ENCODE results near the gene SPINK5. TPM values are rescaled to one million over a fixed set of nuclear protein-coding genes. Genes with fewer than 3 reads are reported as not detected.

SPINK5 gene
- total RNA-seq, 4 donors from 2014 or later: 0.06 to 1.2 (median 0.45) TPM; not detected in 1

DNA sequence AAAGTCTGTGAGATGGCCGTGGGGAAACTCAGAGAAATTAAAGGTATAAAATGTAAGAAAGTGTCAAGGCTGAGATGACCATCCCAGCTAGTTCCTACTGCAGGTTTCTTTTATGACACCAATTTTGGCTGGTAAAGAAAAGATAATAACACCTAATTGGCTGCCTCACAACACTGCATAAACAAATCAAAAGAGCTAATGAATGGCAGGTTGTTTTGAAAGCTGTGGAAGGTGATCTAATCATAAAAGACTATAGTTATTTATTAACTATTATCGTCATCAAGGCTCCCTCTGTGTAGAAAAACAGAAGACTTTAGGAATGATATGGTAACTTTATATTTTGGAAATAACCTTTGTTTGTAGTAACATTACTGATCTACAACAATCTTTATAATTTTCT lies 3.5 kb upstream of the SPINK5 start:
- Histone ChIP-seq H3K4me1 (no peaks in the 10 kb centered on the region), H3K9me3 (peaks cover 0 to 12% (median 10%) of the 10 kb centered on the region in 4 donors), H3K27ac (replicated peaks in 1 of 4) (no peak overlapping the region), H3K4me3 (no peak overlapping the region), H3K36me3 (no peaks in the 10 kb centered on the region), H3K27me3 (no peaks in the 10 kb centered on the region)
- no peak for TF ChIP-seq EP300 (IDR thresholded peaks at IDR 0.05)
- TF ChIP-seq, protein P1, sequence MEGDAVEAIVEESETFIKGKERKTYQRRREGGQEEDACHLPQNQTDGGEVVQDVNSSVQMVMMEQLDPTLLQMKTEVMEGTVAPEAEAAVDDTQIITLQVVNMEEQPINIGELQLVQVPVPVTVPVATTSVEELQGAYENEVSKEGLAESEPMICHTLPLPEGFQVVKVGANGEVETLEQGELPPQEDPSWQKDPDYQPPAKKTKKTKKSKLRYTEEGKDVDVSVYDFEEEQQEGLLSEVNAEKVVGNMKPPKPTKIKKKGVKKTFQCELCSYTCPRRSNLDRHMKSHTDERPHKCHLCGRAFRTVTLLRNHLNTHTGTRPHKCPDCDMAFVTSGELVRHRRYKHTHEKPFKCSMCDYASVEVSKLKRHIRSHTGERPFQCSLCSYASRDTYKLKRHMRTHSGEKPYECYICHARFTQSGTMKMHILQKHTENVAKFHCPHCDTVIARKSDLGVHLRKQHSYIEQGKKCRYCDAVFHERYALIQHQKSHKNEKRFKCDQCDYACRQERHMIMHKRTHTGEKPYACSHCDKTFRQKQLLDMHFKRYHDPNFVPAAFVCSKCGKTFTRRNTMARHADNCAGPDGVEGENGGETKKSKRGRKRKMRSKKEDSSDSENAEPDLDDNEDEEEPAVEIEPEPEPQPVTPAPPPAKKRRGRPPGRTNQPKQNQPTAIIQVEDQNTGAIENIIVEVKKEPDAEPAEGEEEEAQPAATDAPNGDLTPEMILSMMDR (IDR thresholded peaks at IDR 0.05): no peak
- intact Hi-C loops (cut with DNase I): no loop called here
- WGBS: 50% methylated on average over 2 of the region's 2 CpGs
- DNase-seq (ENCODE audit: extremely low spot score): no peak

DNA sequence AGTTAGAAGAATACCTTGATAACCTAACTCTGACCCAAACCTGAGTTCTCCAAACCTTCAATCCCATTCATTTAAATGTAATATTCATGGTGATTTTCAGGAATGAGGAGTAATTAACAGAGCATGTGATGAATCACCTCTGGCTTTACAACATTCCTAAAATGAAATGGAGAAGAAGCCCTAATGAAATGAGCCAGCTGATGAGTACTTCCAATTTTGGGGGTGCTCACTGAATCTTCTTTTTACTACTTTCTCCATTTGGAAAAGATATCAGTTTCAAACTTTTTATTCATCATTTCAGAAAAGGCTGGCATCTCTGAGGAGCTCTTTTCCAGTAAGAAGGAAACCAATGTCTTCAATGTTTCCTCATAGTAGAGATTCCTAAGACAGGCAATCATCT lies 2.9 kb upstream of the SPINK5 start:
- H3K27me3 ChIP-seq: no peaks in the 10 kb centered on the region
- TF ChIP-seq, protein P1 (IDR thresholded peaks at IDR 0.05): no peak
- TF ChIP-seq EP300 (IDR thresholded peaks at IDR 0.05): no peak
- no peak for TF ChIP-seq POLR2A (IDR thresholded peaks at IDR 0.05; ENCODE audit: low read depth)
- no peak for TF ChIP-seq POLR2AphosphoS5 (IDR thresholded peaks at IDR 0.05)
- no peak for DNase-seq (ENCODE audit: extremely low spot score)
- no peaks in the 10 kb centered on the region for H3K36me3 ChIP-seq
- no peak overlapping the region for H3K4me3 ChIP-seq
- no peaks in the 10 kb centered on the region for H3K4me1 ChIP-seq
- H3K27ac ChIP-seq (replicated peaks in 1 of 4): no peak overlapping the region
- intact Hi-C loops (cut with DNase I): no loop called here
- H3K9me3 ChIP-seq: peaks cover 0 to 6% (median 4%) of the 10 kb centered on the region in 4 donors

DNA sequence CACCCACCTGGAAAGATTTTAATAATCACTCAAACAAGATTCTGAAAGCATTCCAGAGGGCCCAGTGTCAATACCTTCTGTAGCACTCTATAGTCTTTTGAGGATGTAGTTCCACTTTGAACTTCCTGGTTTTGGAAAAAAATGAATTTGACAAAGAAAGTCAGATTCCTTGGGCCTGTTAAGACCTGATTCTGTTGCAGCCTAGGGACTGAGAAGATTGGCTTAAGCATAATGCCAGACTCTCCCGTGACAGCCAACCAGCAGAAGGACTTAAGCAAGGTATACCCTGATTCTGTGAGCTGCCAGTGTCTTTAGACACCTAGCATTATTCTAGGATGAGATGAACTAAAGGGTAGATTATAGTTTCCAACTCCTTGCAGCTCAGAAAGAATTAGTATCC lies 6.8 kb downstream of the SPINK5 start:
- Histone ChIP-seq H3K9me3 (no peaks in the 10 kb centered on the region), H3K4me1 (no peaks in the 10 kb centered on the region), H3K27ac (replicated peaks in 1 of 4) (no peak overlapping the region), H3K36me3 (no peaks in the 10 kb centered on the region), H3K27me3 (no peaks in the 10 kb centered on the region), H3K4me3 (no peak overlapping the region)
- TF ChIP-seq, protein P1 (IDR thresholded peaks at IDR 0.05): no peak
- TF ChIP-seq EP300 (IDR thresholded peaks at IDR 0.05) (no peak), POLR2A (IDR thresholded peaks at IDR 0.05; ENCODE audit: low read depth) (no peak), POLR2AphosphoS5 (IDR thresholded peaks at IDR 0.05) (no peak)
- WGBS: 73% methylated on average over 1 of the region's 1 CpG
- intact Hi-C loops (cut with DNase I): no loop called here
- DNase-seq (ENCODE audit: extremely low spot score): no peak

DNA sequence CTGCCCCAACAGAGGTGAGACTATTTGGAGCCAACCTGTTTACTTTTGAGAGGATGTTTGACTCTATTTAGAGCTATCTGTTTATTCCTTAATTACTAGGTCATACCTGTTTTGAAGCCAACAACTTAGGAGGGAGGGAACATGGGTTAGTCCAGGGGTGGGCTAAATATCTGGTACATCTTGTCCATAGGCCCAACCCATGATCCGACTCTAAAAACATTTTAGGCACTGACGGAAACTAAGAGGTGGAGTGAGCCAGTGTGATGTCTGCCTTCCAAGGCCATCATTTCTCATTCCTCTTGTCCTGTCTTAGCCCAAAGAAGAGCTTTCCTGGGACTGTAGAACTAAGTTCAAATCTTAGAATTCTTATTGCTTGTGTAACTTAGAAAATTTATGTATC lies 8.4 kb downstream of the SPINK5 start:
- Histone ChIP-seq H3K4me3 (no peak overlapping the region), H3K36me3 (no peaks in the 10 kb centered on the region), H3K9me3 (no peaks in the 10 kb centered on the region), H3K4me1 (no peaks in the 10 kb centered on the region), H3K27me3 (no peaks in the 10 kb centered on the region), H3K27ac (replicated peaks in 1 of 4) (no peak overlapping the region)
- TF ChIP-seq EP300 (IDR thresholded peaks at IDR 0.05): no peak
- TF ChIP-seq, protein P1 (IDR thresholded peaks at IDR 0.05): no peak
- TF ChIP-seq POLR2A (IDR thresholded peaks at IDR 0.05; ENCODE audit: low read depth): no peak
- TF ChIP-seq POLR2AphosphoS5 (IDR thresholded peaks at IDR 0.05): no peak
- WGBS: 95% methylated on average over 2 of the region's 2 CpGs
- intact Hi-C loops (cut with DNase I): no loop called here
- no peak for DNase-seq (ENCODE audit: extremely low spot score)

DNA sequence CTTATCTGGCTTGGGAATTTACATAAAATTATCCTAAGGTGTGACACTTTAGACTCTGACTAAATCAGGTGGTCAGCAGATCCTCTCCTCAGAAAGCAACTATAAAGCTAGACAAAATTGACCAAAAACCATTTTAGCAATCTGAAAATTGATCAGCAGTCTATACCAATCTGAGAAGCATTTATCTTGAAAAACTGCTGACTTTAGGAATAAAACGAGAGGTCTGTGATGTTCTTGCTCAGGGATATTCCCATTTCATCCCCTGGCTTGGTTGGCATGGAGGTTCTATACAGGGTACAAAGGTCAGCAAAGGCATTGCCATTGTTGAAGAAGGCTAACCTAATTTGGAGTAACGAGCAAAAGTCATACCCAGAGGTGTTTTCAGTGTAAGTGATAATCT lies 11.7 kb downstream of the SPINK5 start:
- Histone ChIP-seq H3K9me3 (no peaks in the 10 kb centered on the region), H3K4me3 (no peak overlapping the region), H3K36me3 (no peaks in the 10 kb centered on the region), H3K27me3 (no peaks in the 10 kb centered on the region), H3K27ac (replicated peaks in 1 of 4) (no peak overlapping the region), H3K4me1 (no peaks in the 10 kb centered on the region)
- intact Hi-C loops (cut with DNase I): no loop called here
- WGBS: 91% methylated on average over 2 of the region's 2 CpGs
- no peak for TF ChIP-seq POLR2AphosphoS5 (IDR thresholded peaks at IDR 0.05)
- no peak for TF ChIP-seq POLR2A (IDR thresholded peaks at IDR 0.05; ENCODE audit: low read depth)
- TF ChIP-seq EP300 (IDR thresholded peaks at IDR 0.05): no peak
- TF ChIP-seq, protein P1 (IDR thresholded peaks at IDR 0.05): no peak
- DNase-seq (ENCODE audit: extremely low spot score): no peak
